ENCODE data around the gene EFL1.

The EFL1 gene

DNA sequence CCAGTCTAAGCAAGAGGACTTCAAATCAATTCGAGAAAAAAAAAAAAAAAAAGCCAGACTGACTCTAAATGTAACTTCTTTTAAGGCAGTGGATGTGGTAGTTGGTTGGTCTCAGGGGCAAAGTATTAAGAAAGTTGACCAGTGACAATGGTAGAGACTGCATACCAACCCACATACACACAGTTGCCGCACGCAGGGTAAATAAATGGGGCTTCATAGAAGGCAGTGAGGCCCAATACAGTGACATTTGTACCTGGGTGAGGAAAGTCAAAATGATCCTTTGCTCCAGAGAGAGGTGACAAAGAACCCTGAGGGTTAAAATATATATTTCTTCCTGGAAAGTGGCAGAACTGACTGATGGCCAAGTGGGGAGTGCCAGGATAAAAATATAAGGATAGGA, 116.0 kb downstream of the EFL1 start:
- no peak for FAIRE-seq

- no peak for FAIRE-seq
Measured at GRCh38 chr15:82143390-82144385, 118.8 kb downstream of the EFL1 start.

- no peak for FAIRE-seq
Measured at GRCh38 chr15:82140886-82141285, 121.6 kb downstream of the EFL1 start.

- peak; percentile 97 for FAIRE-seq
Measured at GRCh38 chr15:82139823-82140268, 122.7 kb downstream of the EFL1 start.

- FAIRE-seq, result no peak
Measured at GRCh38 chr15:82138306-82138705, 124.2 kb downstream of the EFL1 start.

- no peak for FAIRE-seq
Measured at GRCh38 chr15:82137261-82137660, 125.3 kb downstream of the EFL1 start.

GRCh38 chr15:82136120-82136519, 126.4 kb downstream of the EFL1 start:
- FAIRE-seq, result no peak

- FAIRE-seq, result no peak
Measured at GRCh38 chr15:82135638-82136037, 126.9 kb downstream of the EFL1 start.

GRCh38 chr15:82134461-82134860, 128.1 kb downstream of the EFL1 start:
- FAIRE-seq, result no peak

- no peak for FAIRE-seq
Measured at GRCh38 chr15:82133251-82133650, 129.3 kb downstream of the EFL1 start.

- no peak for FAIRE-seq
Measured at GRCh38 chr15:82132742-82133141, 129.8 kb downstream of the EFL1 start.

- FAIRE-seq, result no peak
Measured at GRCh38 chr15:82132096-82132495, 130.4 kb downstream of the EFL1 start.

DNA sequence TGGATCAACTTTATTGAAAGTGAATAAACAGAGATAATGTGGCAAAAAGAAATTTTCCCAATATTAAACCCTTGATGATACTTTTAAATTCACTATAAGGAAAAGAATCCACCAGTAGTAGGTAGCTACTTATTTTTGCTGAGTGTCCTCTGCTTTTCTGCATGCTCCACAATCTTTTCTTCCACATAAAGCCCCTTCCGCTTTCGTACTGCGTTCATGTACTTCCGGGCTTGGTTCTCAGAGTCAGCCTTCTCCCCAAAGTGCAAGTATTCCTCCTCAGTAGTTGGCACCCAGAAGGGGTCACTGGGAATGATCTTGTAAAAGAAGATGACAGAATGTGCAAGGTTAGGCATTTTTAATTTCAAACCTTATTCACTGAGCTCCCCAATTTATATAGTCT, 132.3 kb downstream of the EFL1 start:
- no peak for FAIRE-seq

DNA sequence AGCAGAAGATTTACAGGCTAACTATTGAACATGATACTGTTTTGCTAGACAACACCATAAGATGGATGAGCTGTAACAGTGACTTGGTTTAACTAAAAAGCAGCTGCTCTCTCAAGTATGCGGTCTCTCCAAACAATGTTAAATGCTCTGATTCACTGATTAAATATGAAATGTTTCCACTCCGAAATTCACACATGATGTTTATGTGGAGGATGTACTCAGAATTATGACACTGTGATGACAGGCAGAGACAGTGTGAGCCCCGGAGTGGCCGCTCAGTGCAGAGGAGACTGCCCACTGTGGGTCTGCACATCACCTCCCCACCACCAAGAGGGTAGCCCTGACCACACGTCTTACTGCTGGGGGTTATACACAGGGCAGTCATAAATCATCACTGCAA, 132.8 kb downstream of the EFL1 start:
- FAIRE-seq, result peak; percentile 80

- peak; percentile 68 for FAIRE-seq
Measured at GRCh38 chr15:82129149-82129692, 133.3 kb downstream of the EFL1 start.

GRCh38 chr15:82128401-82129148, 134.0 kb downstream of the EFL1 start:
- FAIRE-seq, result no peak

- FAIRE-seq, result no peak
Measured at GRCh38 chr15:82127581-82127980, 135.0 kb downstream of the EFL1 start.

DNA sequence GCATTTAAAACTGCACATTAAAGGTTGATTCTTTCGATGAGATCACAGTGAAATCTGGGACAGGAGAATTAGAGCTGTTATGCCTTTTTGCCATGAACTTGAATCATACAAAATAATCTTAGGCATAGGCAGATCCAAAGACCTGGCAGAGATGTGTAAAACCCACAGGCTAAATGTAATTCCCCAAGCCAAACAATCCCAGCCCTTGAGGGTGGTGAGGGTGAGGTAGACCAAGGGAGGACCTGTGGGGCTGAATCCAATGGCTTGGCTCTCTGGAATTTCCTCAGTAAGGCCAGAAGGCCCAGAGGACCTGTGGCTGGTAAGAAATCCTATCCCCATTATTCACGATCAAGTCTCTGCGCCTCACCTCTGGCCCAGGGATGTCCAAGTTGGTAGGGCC, 136.2 kb downstream of the EFL1 start:
- no peak for FAIRE-seq

DNA sequence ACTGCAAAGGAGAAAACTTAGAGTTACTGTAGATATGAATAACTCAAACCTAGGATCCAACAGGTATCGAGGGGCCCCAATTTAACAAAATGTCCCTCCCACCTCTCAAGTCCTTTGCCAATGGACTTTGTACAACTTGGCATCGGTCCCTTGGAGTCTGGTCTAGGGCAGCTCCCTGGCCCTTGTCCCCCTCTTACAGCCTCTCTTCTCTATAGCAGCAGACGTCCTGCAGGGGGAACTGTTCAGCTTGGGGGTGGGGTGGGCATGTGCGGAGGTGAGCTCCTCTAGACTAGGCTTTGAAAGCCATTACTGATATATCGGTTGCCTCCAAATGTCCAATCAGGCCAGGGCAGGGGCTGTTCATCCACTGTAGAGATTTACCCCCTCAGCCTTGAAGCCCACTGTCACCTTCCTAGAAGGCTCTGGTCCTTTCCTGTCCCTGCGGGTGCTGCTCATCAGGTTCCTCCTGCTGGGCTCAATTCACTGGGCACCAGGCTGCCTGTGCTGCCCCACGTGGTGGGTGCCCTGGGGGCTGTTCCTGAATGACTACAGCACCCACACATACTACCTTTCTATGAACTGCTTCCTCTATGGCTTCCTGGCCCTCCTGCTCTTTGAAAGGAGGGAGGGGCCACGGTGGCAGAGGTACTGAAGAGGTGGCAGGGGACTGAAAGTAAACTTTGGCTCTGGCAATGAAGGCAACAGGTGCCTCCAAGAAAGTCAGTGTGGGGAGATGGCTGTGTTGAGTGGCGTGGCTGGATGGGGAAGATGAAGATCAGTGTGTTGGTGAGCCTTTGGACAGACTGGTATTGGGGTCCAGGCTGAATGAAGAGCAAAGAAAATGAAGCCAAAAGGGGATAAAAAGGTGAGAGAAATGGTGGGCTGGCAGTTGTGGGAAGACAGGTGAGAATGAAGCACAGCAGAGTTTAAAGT, 137.9 kb downstream of the EFL1 start:
- FAIRE-seq, result no peak

DNA sequence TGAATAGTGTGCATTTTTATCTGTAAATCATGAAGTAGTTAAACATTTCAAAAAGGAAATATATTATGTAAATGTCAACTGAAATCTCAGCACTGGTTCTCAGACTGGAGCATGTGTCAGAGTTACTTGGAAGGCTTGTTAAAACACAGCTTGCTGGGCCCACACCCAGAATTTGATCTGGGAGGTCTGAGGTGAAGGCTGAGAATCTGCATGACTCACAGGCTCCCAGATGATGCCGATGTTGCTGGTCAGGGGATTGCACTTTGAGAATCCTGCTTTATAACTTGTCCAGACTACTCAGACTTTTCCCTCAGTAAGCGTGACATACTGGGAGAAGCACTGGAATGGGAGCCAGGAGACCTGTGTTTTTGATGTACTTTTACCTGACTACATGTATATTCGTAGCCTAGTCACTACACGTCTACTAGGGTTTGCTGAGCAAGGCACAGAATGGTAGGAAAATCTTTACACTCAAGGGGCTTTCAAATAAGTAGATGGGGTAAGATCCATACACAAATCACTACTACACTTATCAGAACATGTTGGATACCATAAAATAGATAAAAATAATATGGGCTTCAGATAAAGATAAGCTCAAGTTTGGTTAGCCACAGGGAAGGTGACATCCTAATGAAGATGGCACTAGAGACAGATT, 139.7 kb downstream of the EFL1 start:
- no peak for FAIRE-seq

GRCh38 chr15:82118040-82118439, 144.5 kb downstream of the EFL1 start:
- no peak for FAIRE-seq

DNA sequence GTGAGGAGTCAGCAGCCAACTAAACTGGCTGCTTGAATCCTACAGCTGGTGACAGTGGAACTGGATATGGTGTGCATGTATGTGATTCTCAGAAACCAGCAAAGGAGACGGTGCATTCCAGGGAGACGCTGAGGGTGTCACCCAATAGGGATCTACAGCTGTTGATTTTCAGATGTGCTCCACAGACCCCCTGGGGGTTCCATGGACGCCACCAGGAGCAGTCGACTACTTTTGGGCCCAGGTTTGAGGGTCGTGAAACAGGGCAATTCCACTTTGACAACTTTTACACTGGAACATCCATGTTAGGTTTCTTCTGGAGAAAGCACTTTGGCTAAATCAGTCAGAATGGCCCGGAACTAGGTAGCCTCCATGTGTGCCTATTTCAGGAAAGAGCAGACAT, 145.2 kb downstream of the EFL1 start:
- no peak for FAIRE-seq
